Smooth muscle cell (in vitro differentiated cells): Measurements from ENCODE around the gene GRIN3A. TPM values are rescaled to one million over a fixed set of nuclear protein-coding genes. Genes with fewer than 3 reads are reported as not detected.

Source experiments
- DNase-seq: peaks from one replicate; lab custom pipeline; 2025; ENCODE audit not compliant: unreplicated experiment; lab: John Stamatoyannopoulos, UW
- H2AFZ ChIP-seq: fragments of 200-600 bp; sonication (generic); 2 replicates; pipeline ENCODE4 v1.6.0; 2016; ENCODE audit warnings: antibody characterized with exemption, low read depth, mild to moderate bottlenecking
- H3F3A ChIP-seq: fragments of 200-600 bp; sonication (generic); 2 replicates; pipeline ENCODE4 v1.6.0; 2017; ENCODE audit warnings: antibody characterized with exemption, low read depth
- H3K27ac ChIP-seq: fragments of 200-600 bp; sonication (generic); 2 replicates; pipeline ENCODE4 v1.5.1; 2016; ENCODE audit warnings: low read depth, mild to moderate bottlenecking
- H3K27me3 ChIP-seq: fragments of 200-600 bp; sonication (generic); 2 replicates; pipeline ENCODE4 v1.6.1; 2016; ENCODE audit warnings: low read depth, mild to moderate bottlenecking
- H3K36me3 ChIP-seq: fragments of 200-600 bp; sonication (generic); 2 replicates; pipeline ENCODE4 v1.5.1; 2016; ENCODE audit warnings: low read depth
- H3K4me1 ChIP-seq: fragments of 200-600 bp; sonication (generic); 2 replicates; pipeline ENCODE4 v1.5.1; 2016; ENCODE audit warnings: low read depth
- H3K4me2 ChIP-seq: fragments of 200-600 bp; sonication (generic); 2 replicates; pipeline ENCODE4 v1.6.0; 2016; ENCODE audit warnings: mild to moderate bottlenecking
- H3K4me3 ChIP-seq: fragments of 200-600 bp; sonication (generic); 2 replicates; pipeline ENCODE4 v1.5.1; 2016; ENCODE audit warnings: mild to moderate bottlenecking
- H3K79me2 ChIP-seq: fragments of 200-600 bp; sonication (generic); 2 replicates; pipeline ENCODE4 v1.6.0; 2016; ENCODE audit warnings: low read depth, mild to moderate bottlenecking
- H3K9ac ChIP-seq: fragments of 200-600 bp; sonication (generic); 2 replicates; pipeline ENCODE4 v1.6.0; 2016; ENCODE audit warnings: low read depth
- H3K9me3 ChIP-seq: fragments of 200-600 bp; sonication (generic); replicated peaks from 2 replicates; pipeline ENCODE4 v1.5.1; 2016; ENCODE audit warnings: low read depth
- H4K20me1 ChIP-seq: fragments of 200-600 bp; sonication (generic); 2 replicates; pipeline ENCODE4 v1.6.0; 2016; ENCODE audit warnings: low read depth
- CTCF ChIP-seq: fragments of 200-600 bp; sonication (generic); IDR thresholded peaks from 2 replicates; pipeline ENCODE4 v1.5.1; 2017; ENCODE audit warnings: borderline replicate concordance, mild to moderate bottlenecking, antibody characterized with exemption; ENCODE audit not compliant: insufficient read depth, poor library complexity, severe bottlenecking
- WGBS: methylation state at CpG from one replicate; pipeline ENCODE4 v1.1.7; 2016; ENCODE audit warnings: low lambda C conversion rate; 5-methylcytosine and 5-hydroxymethylcytosine counted together
- polyA plus RNA-seq: library from polyadenylated mRNA; unstranded; fragments of >200 nt; fragmentation: Nextera tagmentation; extraction: Ambion mirVana; gene quantifications from 2 replicates; pipeline ENCODE4 v1.2.1, GENCODE V29; 2016
- total RNA-seq: library from RNA; depleted of rRNA; stranded (reverse); fragments of >200 nt; gene quantifications from 2 replicates; pipeline ENCODE4 v1.2.3, GENCODE V29; 2014

The GRIN3A gene
- total and polyA plus RNA-seq, 2 experiments from 2014 or later, result 0.07 TPM; not detected in 1

- H3K4me3 ChIP-seq, result no peak overlapping the region
- H3K79me2 ChIP-seq, result no peaks in the 10 kb centered on the region
- H3K27me3 ChIP-seq, result peaks cover 81% of the 10 kb centered on the region
- H3F3A ChIP-seq, result no peaks in the 10 kb centered on the region
- H2AFZ ChIP-seq, result no peak overlapping the region
- H3K4me1 ChIP-seq, result no peaks in the 10 kb centered on the region
- no peak overlapping the region for H3K4me2 ChIP-seq
- no peaks in the 10 kb centered on the region for H3K9me3 ChIP-seq
- no peak for TF ChIP-seq CTCF
- no peak for DNase-seq
- WGBS, result 9% methylated on average over 2 of the region's 2 CpGs
- H3K9ac ChIP-seq, result no peak overlapping the region
- no peak overlapping the region for H3K27ac ChIP-seq
- H3K36me3 ChIP-seq, result no peaks in the 10 kb centered on the region
- no peaks in the 10 kb centered on the region for H4K20me1 ChIP-seq
These were observed 864 bp upstream of the GRIN3A start for GRCh38 chr9:101739311-101739710.

GRCh38 chr9:101737705-101738565, 512 bp downstream of the GRIN3A start:
- no peaks in the 10 kb centered on the region for H3K9me3 ChIP-seq
- H3K4me3 ChIP-seq, result peak overlapping the region; percentile 45
- H3K27ac ChIP-seq, result no peak overlapping the region
- no peaks in the 10 kb centered on the region for H4K20me1 ChIP-seq
- no peaks in the 10 kb centered on the region for H3F3A ChIP-seq
- no peaks in the 10 kb centered on the region for H3K4me1 ChIP-seq
- no peaks in the 10 kb centered on the region for H3K79me2 ChIP-seq
- no peak for DNase-seq
- no peak overlapping the region for H3K9ac ChIP-seq
- no peak for TF ChIP-seq CTCF
- WGBS, result 6% methylated on average over 69 of the region's 78 CpGs
- H3K27me3 ChIP-seq, result peaks cover 90% of the 10 kb centered on the region
- peak overlapping the region; percentile 92 for H3K4me2 ChIP-seq
- peak overlapping the region; percentile 17 for H2AFZ ChIP-seq
- no peaks in the 10 kb centered on the region for H3K36me3 ChIP-seq

- no peaks in the 10 kb centered on the region for H3K36me3 ChIP-seq
- WGBS, result 53% methylated on average over 32 of the region's 32 CpGs
- no peaks in the 10 kb centered on the region for H4K20me1 ChIP-seq
- no peak overlapping the region for H3K4me3 ChIP-seq
- no peaks in the 10 kb centered on the region for H3F3A ChIP-seq
- no peak overlapping the region for H3K27ac ChIP-seq
- DNase-seq, result no peak
- H3K4me2 ChIP-seq, result peak overlapping the region; percentile 92
- no peak overlapping the region for H3K9ac ChIP-seq
- H2AFZ ChIP-seq, result no peak overlapping the region
- H3K4me1 ChIP-seq, result no peaks in the 10 kb centered on the region
- no peaks in the 10 kb centered on the region for H3K79me2 ChIP-seq
- no peaks in the 10 kb centered on the region for H3K9me3 ChIP-seq
- TF ChIP-seq CTCF, result no peak
- H3K27me3 ChIP-seq, result peaks cover 96% of the 10 kb centered on the region
These were observed 1.2 kb downstream of the GRIN3A start for GRCh38 chr9:101737165-101737704.
